WTC11 (cell line): Measurements from ENCODE around the gene IFNK.

Source experiments
- NFATC4 ChIP-seq: fragments of 250-450 bp; sonication (Bioruptor Pico); IDR thresholded peaks from 2 replicates; pipeline ENCODE4 v1.9.0; 2021; ENCODE audit warnings: mild to moderate bottlenecking
- SP1 ChIP-seq: sonication (generic); formaldehyde crosslinking; conservative IDR thresholded peaks from 2 replicates; pipeline ENCODE4 v1.8.1; 2022; ENCODE audit warnings: missing genetic modification reagents
- TF ChIP-seq, protein P1 (sequence below): fragments of 200-600 bp; IDR thresholded peaks from 2 replicates; pipeline ENCODE4 v1.8.0; 2022; ENCODE audit warnings: antibody characterized with exemption
- TF ChIP-seq, protein P2 (sequence below): sonication (generic); formaldehyde crosslinking; IDR thresholded peaks from 2 replicates; pipeline ENCODE4 v1.8.1; 2023; ENCODE audit warnings: mild to moderate bottlenecking, missing genetic modification reagents, moderate library complexity

DNA sequence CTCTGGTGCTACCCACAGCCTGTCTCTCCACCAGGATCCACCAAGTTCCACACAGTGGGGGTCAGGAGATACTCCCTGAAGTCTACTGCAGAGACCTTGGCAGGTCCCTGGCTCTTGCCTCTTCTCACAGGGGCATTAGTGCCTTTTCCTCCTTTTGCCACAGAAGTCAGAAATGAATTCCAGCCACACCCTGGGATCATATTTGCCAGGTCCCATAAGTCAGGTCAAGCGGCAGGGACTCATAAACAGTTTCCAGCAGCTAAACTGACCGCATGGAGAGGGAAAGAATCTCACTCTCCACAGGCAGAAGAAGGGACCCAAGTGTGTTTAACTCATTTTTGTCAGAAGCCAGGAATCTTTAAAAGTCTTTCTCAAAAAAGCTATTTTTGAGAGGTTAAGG, 13.3 kb upstream of the IFNK start:
- TF ChIP-seq, protein P1, sequence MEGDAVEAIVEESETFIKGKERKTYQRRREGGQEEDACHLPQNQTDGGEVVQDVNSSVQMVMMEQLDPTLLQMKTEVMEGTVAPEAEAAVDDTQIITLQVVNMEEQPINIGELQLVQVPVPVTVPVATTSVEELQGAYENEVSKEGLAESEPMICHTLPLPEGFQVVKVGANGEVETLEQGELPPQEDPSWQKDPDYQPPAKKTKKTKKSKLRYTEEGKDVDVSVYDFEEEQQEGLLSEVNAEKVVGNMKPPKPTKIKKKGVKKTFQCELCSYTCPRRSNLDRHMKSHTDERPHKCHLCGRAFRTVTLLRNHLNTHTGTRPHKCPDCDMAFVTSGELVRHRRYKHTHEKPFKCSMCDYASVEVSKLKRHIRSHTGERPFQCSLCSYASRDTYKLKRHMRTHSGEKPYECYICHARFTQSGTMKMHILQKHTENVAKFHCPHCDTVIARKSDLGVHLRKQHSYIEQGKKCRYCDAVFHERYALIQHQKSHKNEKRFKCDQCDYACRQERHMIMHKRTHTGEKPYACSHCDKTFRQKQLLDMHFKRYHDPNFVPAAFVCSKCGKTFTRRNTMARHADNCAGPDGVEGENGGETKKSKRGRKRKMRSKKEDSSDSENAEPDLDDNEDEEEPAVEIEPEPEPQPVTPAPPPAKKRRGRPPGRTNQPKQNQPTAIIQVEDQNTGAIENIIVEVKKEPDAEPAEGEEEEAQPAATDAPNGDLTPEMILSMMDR = no peak
- TF ChIP-seq, protein P2, sequence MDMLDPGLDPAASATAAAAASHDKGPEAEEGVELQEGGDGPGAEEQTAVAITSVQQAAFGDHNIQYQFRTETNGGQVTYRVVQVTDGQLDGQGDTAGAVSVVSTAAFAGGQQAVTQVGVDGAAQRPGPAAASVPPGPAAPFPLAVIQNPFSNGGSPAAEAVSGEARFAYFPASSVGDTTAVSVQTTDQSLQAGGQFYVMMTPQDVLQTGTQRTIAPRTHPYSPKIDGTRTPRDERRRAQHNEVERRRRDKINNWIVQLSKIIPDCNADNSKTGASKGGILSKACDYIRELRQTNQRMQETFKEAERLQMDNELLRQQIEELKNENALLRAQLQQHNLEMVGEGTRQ (CRISPR knock-in tag) = no peak
- TF ChIP-seq SP1 (CRISPR knock-in tag) (no peak), NFATC4 (CRISPR knock-in tag) (no peak)
